ENCODE data around the gene IPMK.

DNA sequence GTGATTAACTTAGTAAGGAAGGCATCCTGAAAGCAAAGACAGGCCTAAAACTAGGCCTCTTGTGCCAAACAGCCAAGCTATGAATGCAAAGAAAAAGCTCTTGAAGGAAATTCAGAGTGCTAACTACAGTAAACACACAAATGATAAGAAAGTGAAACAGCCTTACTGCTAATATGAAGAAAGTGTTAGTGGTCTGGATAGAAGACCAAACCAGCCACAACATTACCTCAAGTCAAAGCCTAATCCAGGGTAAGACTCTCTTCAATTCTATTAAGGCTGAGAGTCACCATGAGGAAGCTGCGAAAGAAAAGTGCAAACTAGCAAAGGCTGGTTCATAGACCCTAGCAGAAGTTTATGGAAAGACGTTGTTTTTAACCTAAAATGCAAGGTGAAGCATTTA, 66.0 kb downstream of the IPMK start:
- TF ChIP-seq POLR2A (IDR thresholded peaks at IDR 0.05), result no peak
- TF ChIP-seq, protein P1, sequence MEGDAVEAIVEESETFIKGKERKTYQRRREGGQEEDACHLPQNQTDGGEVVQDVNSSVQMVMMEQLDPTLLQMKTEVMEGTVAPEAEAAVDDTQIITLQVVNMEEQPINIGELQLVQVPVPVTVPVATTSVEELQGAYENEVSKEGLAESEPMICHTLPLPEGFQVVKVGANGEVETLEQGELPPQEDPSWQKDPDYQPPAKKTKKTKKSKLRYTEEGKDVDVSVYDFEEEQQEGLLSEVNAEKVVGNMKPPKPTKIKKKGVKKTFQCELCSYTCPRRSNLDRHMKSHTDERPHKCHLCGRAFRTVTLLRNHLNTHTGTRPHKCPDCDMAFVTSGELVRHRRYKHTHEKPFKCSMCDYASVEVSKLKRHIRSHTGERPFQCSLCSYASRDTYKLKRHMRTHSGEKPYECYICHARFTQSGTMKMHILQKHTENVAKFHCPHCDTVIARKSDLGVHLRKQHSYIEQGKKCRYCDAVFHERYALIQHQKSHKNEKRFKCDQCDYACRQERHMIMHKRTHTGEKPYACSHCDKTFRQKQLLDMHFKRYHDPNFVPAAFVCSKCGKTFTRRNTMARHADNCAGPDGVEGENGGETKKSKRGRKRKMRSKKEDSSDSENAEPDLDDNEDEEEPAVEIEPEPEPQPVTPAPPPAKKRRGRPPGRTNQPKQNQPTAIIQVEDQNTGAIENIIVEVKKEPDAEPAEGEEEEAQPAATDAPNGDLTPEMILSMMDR (IDR thresholded peaks at IDR 0.05 in 4 of 5, conservative IDR thresholded peaks at IDR 0.05 in 1 of 5), result no peak

Data from gastrocnemius medialis (tissue), 4 donors.